Tibial nerve (tissue), 4 donors: ENCODE measurements around the gene CCER1. TPM values are rescaled to one million over a fixed set of nuclear protein-coding genes. Genes with fewer than 3 reads are reported as not detected.
A peak's percentile ranks its signal among the peaks of the same experiment; 100 is the strongest.

Source experiments
- DNase-seq, 2 donors: peaks; one replicate each; pipeline ENCODE4 v3.0.0-alpha.2; 2019; ENCODE audit warnings: low spot score in 2 of 2
- H3K27ac ChIP-seq, 4 donors: fragments of 200-600 bp; sonication (generic) in 3 of 4; one replicate each; pipeline ENCODE4 v1.5.1; 2017 to 2019; ENCODE audit warnings: mild to moderate bottlenecking in 1 of 4
- H3K27me3 ChIP-seq, 2 donors: fragments of 200-600 bp; sonication (generic) in 1 of 2; one replicate each; pipeline versions ENCODE4 v1.5.1 to v1.6.0; 2017 to 2019
- H3K36me3 ChIP-seq, 3 donors: fragments of 200-600 bp; sonication (generic); one replicate each; pipeline ENCODE4 v1.5.1; 2018 to 2019
- H3K4me1 ChIP-seq, 4 donors: fragments of 200-600 bp; sonication (generic) in 3 of 4; one replicate each; pipeline ENCODE4 v1.5.1; 2017 to 2019
- H3K4me3 ChIP-seq, 4 donors: fragments of 200-600 bp; sonication (generic) in 3 of 4; one replicate each; pipeline ENCODE4 v1.5.1; 2017 to 2019; ENCODE audit warnings: mild to moderate bottlenecking in 1 of 4, moderate library complexity in 1 of 4
- H3K9me3 ChIP-seq, 4 donors: fragments of 200-600 bp; sonication (generic) in 3 of 4; one replicate each; pipeline ENCODE4 v1.5.1; 2017 to 2019
- CTCF ChIP-seq, 5 experiments: fragments of 200-600 bp in 3 of 5; fragments of 450-650 bp in 2 of 5; sonication (generic) in 3 of 5; IDR thresholded peaks; one replicate each; pipeline ENCODE4 v1.5.1; 2016 to 2019; ENCODE audit warnings: antibody characterized with exemption in 5 of 5, mild to moderate bottlenecking in 3 of 5, moderate library complexity in 2 of 5
- EP300 ChIP-seq, 2 donors: sonication (generic); formaldehyde crosslinking; IDR thresholded peaks; one replicate each; pipeline ENCODE4 v1.6.1; 2017; ENCODE audit warnings: antibody characterized with exemption in 2 of 2, mild to moderate bottlenecking in 1 of 2
- POLR2A ChIP-seq, 2 donors: fragments of 450-650 bp; IDR thresholded peaks; one replicate each; pipeline ENCODE4 v1.6.1; 2017; ENCODE audit warnings: antibody characterized with exemption in 2 of 2, mild to moderate bottlenecking in 2 of 2, moderate library complexity in 2 of 2
- whole genome bisulfite sequencing, 2 donors: methylation state at CpG; one replicate each; pipeline ENCODE4 v1.1.5; 2018; 5-methylcytosine and 5-hydroxymethylcytosine counted together
- total RNA-seq, 4 donors: library from RNA; depleted of rRNA; stranded (reverse); fragments of >200 nt; gene quantifications; one replicate each; pipeline ENCODE4 v1.1.0, GENCODE V29; 2016

Gene CCER1
- total RNA-seq, 4 donors from 2014 or later: not detected

- WGBS, 2 donors: 68 to 83% methylated on average over 2 of the region's 2 CpGs
- peaks cover 0 to 3% (median 0%) of the 10 kb centered on the region in 4 donors for H3K4me1 ChIP-seq
- H3K27me3 ChIP-seq: no peaks in the 10 kb centered on the region
- H3K36me3 ChIP-seq: no peaks in the 10 kb centered on the region
- no peak for DNase-seq
- H3K4me3 ChIP-seq: peak overlapping the region in 1 of 4 donors; percentile 4
- H3K9me3 ChIP-seq: no peaks in the 10 kb centered on the region
- TF ChIP-seq EP300 (IDR thresholded peaks at IDR 0.05): no peak
- TF ChIP-seq CTCF (IDR thresholded peaks at IDR 0.05): no peak
- no peak for TF ChIP-seq POLR2A (IDR thresholded peaks at IDR 0.05)
- H3K27ac ChIP-seq: no peak overlapping the region
Measured at GRCh38 chr12:90995010-90995409, 40.0 kb upstream of the CCER1 start.

- Histone ChIP-seq H3K36me3 (no peaks in the 10 kb centered on the region), H3K9me3 (no peaks in the 10 kb centered on the region), H3K27ac (no peak overlapping the region), H3K27me3 (no peaks in the 10 kb centered on the region), H3K4me3 (no peak overlapping the region), H3K4me1 (peaks cover 0 to 3% (median 0%) of the 10 kb centered on the region in 4 donors)
- TF ChIP-seq EP300 (IDR thresholded peaks at IDR 0.05) (no peak), POLR2A (IDR thresholded peaks at IDR 0.05) (no peak), CTCF (IDR thresholded peaks at IDR 0.05) (no peak)
- WGBS, 2 donors: 76 to 80% methylated on average over 3 of the region's 3 CpGs
- no peak for DNase-seq
Measured at GRCh38 chr12:90991952-90992465, 37.0 kb upstream of the CCER1 start.

GRCh38 chr12:90990611-90991010 lies 35.6 kb upstream of the CCER1 start:
- no peaks in the 10 kb centered on the region for H3K36me3 ChIP-seq
- peaks cover 0 to 3% (median 0%) of the 10 kb centered on the region in 4 donors for H3K4me1 ChIP-seq
- no peaks in the 10 kb centered on the region for H3K27me3 ChIP-seq
- no peak for DNase-seq
- no peak overlapping the region for H3K27ac ChIP-seq
- H3K9me3 ChIP-seq: peaks cover 0 to 7% (median 0%) of the 10 kb centered on the region in 4 donors
- 48 to 61% methylated on average over 3 of the region's 3 CpGs for WGBS, 2 donors
- no peak for TF ChIP-seq EP300 (IDR thresholded peaks at IDR 0.05)
- no peak for TF ChIP-seq POLR2A (IDR thresholded peaks at IDR 0.05)
- no peak for TF ChIP-seq CTCF (IDR thresholded peaks at IDR 0.05)
- H3K4me3 ChIP-seq: no peak overlapping the region

- WGBS, 2 donors: 61 to 74% methylated on average over 1 of the region's 1 CpG
- Histone ChIP-seq H3K27ac (peak overlapping the region in 1 of 4 donors; percentile 22), H3K9me3 (peaks cover 0 to 7% (median 0%) of the 10 kb centered on the region in 4 donors), H3K4me3 (no peak overlapping the region), H3K4me1 (no peaks in the 10 kb centered on the region), H3K27me3 (no peaks in the 10 kb centered on the region), H3K36me3 (no peaks in the 10 kb centered on the region)
- no peak for DNase-seq
- TF ChIP-seq POLR2A (IDR thresholded peaks at IDR 0.05) (no peak), EP300 (IDR thresholded peaks at IDR 0.05) (peak in 1 of 2 donors; percentile 35)
Measured at GRCh38 chr12:90989686-90990111, 34.7 kb upstream of the CCER1 start.

GRCh38 chr12:90987520-90987919 lies 32.5 kb upstream of the CCER1 start:
- Histone ChIP-seq H3K4me3 (no peak overlapping the region), H3K36me3 (no peaks in the 10 kb centered on the region), H3K27me3 (no peaks in the 10 kb centered on the region), H3K27ac (no peak overlapping the region), H3K9me3 (peaks cover 0 to 7% (median 0%) of the 10 kb centered on the region in 4 donors), H3K4me1 (no peaks in the 10 kb centered on the region)
- DNase-seq: no peak
- WGBS, 2 donors: 89 to 98% methylated on average over 1 of the region's 1 CpG
- TF ChIP-seq EP300 (IDR thresholded peaks at IDR 0.05): no peak
- TF ChIP-seq CTCF (IDR thresholded peaks at IDR 0.05): no peak
- no peak for TF ChIP-seq POLR2A (IDR thresholded peaks at IDR 0.05)
